Peyer's patch (tissue), 4 donors: Measurements from ENCODE around the gene ZBTB7B. TPM values are rescaled to one million over a fixed set of nuclear protein-coding genes. Genes with fewer than 3 reads are reported as not detected.

Experiments used
- DNase-seq, 3 donors: peaks; one replicate each; pipeline ENCODE4 v3.0.0-alpha.2; 2017 to 2019
- H3K27ac ChIP-seq, 4 donors: fragments of 200-600 bp; sonication (generic); one replicate each; pipeline ENCODE4 v1.5.1; 2016 to 2019
- H3K27me3 ChIP-seq, 2 donors: fragments of 200-600 bp; sonication (generic); one replicate each; pipeline ENCODE4 v1.5.1; 2019
- H3K36me3 ChIP-seq, 3 donors: fragments of 200-600 bp; sonication (generic); one replicate each; pipeline ENCODE4 v1.5.1; 2016 to 2019
- H3K4me1 ChIP-seq, 4 donors: fragments of 200-600 bp; sonication (generic); one replicate each; pipeline ENCODE4 v1.5.1; 2016 to 2019
- H3K4me3 ChIP-seq, 4 donors: fragments of 200-600 bp; sonication (generic); 1 replicate in 3 of 4; 2 replicates in 1 of 4; pipeline ENCODE4 v1.5.1; 2016 to 2019; ENCODE audit warnings: mild to moderate bottlenecking in 1 of 4
- H3K9me3 ChIP-seq, 4 donors: fragments of 200-600 bp; sonication (generic); one replicate each; pipeline ENCODE4 v1.5.1; 2016 to 2019; ENCODE audit warnings: mild to moderate bottlenecking in 1 of 4
- CTCF ChIP-seq, 6 experiments: fragments of 450-650 bp in 4 of 6; fragments of 200-600 bp in 2 of 6; sonication (generic) in 1 of 6; IDR thresholded peaks; one replicate each; pipeline ENCODE4 v1.5.1; 2017 to 2019; ENCODE audit warnings: antibody characterized with exemption in 6 of 6, mild to moderate bottlenecking in 3 of 6, moderate library complexity in 1 of 6
- POLR2A ChIP-seq, 2 donors: fragments of 450-650 bp; IDR thresholded peaks; one replicate each; pipeline ENCODE4 v1.5.1; 2017; ENCODE audit warnings: antibody characterized with exemption in 2 of 2, mild to moderate bottlenecking in 2 of 2, moderate library complexity in 2 of 2
- total RNA-seq, 4 donors: library from RNA; depleted of rRNA; stranded (reverse); fragments of >200 nt; gene quantifications; one replicate each; pipeline ENCODE4 v1.1.0, GENCODE V29; 2016

The ZBTB7B gene
- total RNA-seq, 4 donors from 2014 or later, result 35.5 to 412 (median 346) TPM

GRCh38 chr1:155001675-155002463 is 733 bp upstream of the ZBTB7B start:
- H3K36me3 ChIP-seq, result no peaks in the 10 kb centered on the region
- peak overlapping the region; percentile 94 to 99 (median 96) for H3K27ac ChIP-seq
- DNase-seq, result peak; percentile 100
- TF ChIP-seq CTCF (IDR thresholded peaks at IDR 0.05) (peak in 5 of 6 experiments; percentile 5 to 27 (median 24)), POLR2A (IDR thresholded peaks at IDR 0.05) (peak; percentile 52 to 88)
- peak overlapping the region; percentile 70 to 91 (median 83) for H3K4me3 ChIP-seq
- H3K4me1 ChIP-seq, result peaks cover 3 to 45% (median 30%) of the 10 kb centered on the region in 4 donors
- no peaks in the 10 kb centered on the region for H3K9me3 ChIP-seq
- H3K27me3 ChIP-seq, result no peaks in the 10 kb centered on the region

- H3K27me3 ChIP-seq, result no peaks in the 10 kb centered on the region
- H3K9me3 ChIP-seq, result no peaks in the 10 kb centered on the region
- TF ChIP-seq POLR2A (IDR thresholded peaks at IDR 0.05) (peak in 1 of 2 donors; percentile 22), CTCF (IDR thresholded peaks at IDR 0.05) (no peak)
- H3K27ac ChIP-seq, result peak overlapping the region; percentile 94 to 99 (median 96)
- DNase-seq, result peak in 2 of 3 donors; percentile 67 to 71
- H3K4me1 ChIP-seq, result peaks cover 3 to 57% (median 35%) of the 10 kb centered on the region in 4 donors
- H3K36me3 ChIP-seq, result no peaks in the 10 kb centered on the region
- peak overlapping the region; percentile 70 to 91 (median 83) for H3K4me3 ChIP-seq
Observed at GRCh38 chr1:155003227-155003765, 694 bp downstream of the ZBTB7B start.

- Histone ChIP-seq H3K36me3 (peaks cover 0 to 2% (median 0%) of the 10 kb centered on the region in 3 donors), H3K9me3 (no peaks in the 10 kb centered on the region), H3K4me3 (peak overlapping the region; percentile 70 to 91 (median 83)), H3K27me3 (no peaks in the 10 kb centered on the region), H3K4me1 (peaks cover 3 to 55% (median 35%) of the 10 kb centered on the region in 4 donors), H3K27ac (peak overlapping the region; percentile 94 to 99 (median 96))
- peak in 1 of 2 donors; percentile 63 for TF ChIP-seq POLR2A (IDR thresholded peaks at IDR 0.05)
- peak in 1 of 6 experiments; percentile 3 for TF ChIP-seq CTCF (IDR thresholded peaks at IDR 0.05)
- peak; percentile 54 to 88 (median 86) for DNase-seq
Observed at GRCh38 chr1:155003766-155004351, 1.3 kb downstream of the ZBTB7B start.

GRCh38 chr1:155004352-155005075 is 1.9 kb downstream of the ZBTB7B start:
- peak overlapping the region; percentile 70 to 91 (median 83) for H3K4me3 ChIP-seq
- H3K27me3 ChIP-seq, result no peaks in the 10 kb centered on the region
- peaks cover 3 to 48% (median 35%) of the 10 kb centered on the region in 4 donors for H3K4me1 ChIP-seq
- peaks cover 0 to 7% (median 0%) of the 10 kb centered on the region in 3 donors for H3K36me3 ChIP-seq
- H3K9me3 ChIP-seq, result no peaks in the 10 kb centered on the region
- peak overlapping the region; percentile 94 to 99 (median 96) for H3K27ac ChIP-seq
- no peak for DNase-seq
- TF ChIP-seq CTCF (IDR thresholded peaks at IDR 0.05) (no peak), POLR2A (IDR thresholded peaks at IDR 0.05) (no peak)
